ENCODE data around the gene MAGEH1.
A peak's percentile ranks its signal among the peaks of the same experiment; 100 is the strongest.
"Not testable (repeated sequence)": the region's sequence is repeated elsewhere in the genome, so short reads cannot be mapped to it uniquely, and the experiment has no call there.

Gene MAGEH1

DNA sequence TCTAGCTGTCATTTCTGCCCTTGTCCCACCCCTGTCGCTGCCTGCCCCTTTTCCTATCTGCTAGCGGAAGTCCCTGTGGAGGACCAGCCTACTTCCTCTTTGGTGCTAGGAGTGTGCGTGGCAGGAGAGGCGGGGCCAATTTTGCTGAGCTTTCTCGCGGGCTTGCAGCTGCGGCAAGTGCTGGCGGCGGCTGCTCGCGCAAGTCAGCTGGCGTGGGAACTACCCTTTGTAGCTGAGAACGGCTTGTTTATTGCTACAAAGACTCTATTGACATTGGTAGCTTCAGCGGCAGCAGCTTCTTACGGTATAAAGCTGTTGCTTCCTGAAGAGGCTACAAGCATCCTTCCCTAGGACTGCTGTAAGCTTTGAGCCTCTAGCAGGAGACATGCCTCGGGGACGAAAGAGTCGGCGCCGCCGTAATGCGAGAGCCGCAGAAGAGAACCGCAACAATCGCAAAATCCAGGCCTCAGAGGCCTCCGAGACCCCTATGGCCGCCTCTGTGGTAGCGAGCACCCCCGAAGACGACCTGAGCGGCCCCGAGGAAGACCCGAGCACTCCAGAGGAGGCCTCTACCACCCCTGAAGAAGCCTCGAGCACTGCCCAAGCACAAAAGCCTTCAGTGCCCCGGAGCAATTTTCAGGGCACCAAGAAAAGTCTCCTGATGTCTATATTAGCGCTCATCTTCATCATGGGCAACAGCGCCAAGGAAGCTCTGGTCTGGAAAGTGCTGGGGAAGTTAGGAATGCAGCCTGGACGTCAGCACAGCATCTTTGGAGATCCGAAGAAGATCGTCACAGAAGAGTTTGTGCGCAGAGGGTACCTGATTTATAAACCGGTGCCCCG lies at the start of gene MAGEH1:
TSS of gene MAGEH1 (plus strand) at position 138 of the 843 bp plus-strand sequence. CDS start at position 386, 248 bp downstream.
- DNase-seq, result peak; percentile 34

- not testable (repeated sequence) for DNase-seq
These were observed 24.8 kb upstream of the MAGEH1 start for GRCh38 chrX:55427079-55427478.

DNA sequence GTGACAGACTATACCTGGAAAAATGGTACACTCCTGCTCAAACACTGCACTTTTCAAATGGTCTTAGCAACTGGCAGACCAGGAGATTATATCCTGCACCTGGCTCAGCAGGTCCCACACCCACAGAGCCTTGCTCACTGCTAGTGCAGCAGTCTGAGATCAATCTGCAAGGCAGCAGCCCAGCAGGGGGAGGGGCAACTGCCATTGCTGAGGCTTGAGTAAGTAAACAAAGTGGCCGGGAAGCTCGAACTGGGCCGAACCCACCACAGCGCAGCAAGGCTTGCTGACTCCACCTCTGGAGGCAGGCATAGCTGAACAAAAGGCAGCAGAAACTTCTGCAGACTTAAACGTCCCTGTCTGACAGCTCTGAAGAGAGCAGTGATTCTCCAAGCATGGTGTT lies 8.5 kb upstream of the MAGEH1 start:
- DNase-seq, result not testable (repeated sequence)

GRCh38 chrX:55450259-55450658 lies 1.7 kb upstream of the MAGEH1 start:
- DNase-seq, result no peak

DNA sequence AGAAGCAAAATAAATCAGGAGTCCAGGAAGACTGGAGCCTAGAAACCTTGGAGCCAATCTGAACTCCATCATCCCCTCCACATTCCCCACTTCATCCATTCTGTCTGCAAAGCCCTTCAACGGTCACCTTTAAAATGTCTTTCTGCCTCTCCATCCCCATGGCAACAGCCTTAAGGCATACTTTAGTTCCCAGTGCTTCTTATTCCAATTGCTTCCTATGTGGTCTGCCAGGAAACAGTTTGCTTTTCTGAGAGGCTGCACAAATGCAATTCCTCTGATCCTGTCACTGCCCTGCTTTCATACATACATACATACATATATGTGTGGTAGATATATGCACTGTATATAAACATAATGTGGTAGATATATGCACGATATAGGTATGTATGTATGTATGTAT lies 786 bp upstream of the MAGEH1 start:
- DNase-seq, result no peak

- no peak for DNase-seq
These were observed 319 bp upstream of the MAGEH1 start for GRCh38 chrX:55451626-55451989.

DNA sequence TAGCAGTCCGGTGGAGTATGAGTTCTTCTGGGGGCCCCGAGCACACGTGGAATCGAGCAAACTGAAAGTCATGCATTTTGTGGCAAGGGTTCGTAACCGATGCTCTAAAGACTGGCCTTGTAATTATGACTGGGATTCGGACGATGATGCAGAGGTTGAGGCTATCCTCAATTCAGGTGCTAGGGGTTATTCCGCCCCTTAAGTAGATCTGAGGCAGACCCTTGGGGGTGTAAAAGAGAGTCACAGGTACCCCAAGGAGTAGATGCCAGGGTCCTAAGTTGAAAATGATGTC lies 852 bp downstream of the MAGEH1 start:
- no peak for DNase-seq

DNA sequence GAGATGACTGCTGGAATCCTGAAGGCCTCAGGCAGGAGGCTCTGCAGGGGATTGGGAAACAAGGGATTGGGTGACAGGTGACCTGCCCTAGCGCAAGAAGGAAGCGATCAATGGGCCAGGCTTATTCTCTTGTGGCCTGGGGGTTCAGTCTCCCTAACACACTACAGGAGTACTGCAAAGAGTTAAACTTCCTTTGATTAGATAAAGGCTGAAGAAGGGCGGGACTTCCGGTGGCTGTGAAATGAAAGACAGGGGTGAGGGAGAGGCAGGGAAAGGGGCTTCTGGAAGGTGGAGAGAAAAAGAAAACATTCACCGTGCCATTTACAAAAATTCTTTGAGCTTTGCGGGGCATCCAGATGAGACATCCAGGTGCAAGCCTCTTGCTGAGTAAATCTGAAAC lies 3.8 kb downstream of the MAGEH1 start:
- DNase-seq, result not testable (repeated sequence)

- DNase-seq, result not testable (repeated sequence)
These were observed 7.5 kb downstream of the MAGEH1 start for GRCh38 chrX:55459426-55459825.

- DNase-seq, result not testable (repeated sequence)
These were observed 8.0 kb downstream of the MAGEH1 start for GRCh38 chrX:55459926-55460325.

- not testable (repeated sequence) for DNase-seq
These were observed 12.1 kb downstream of the MAGEH1 start for GRCh38 chrX:55464050-55464449.

- DNase-seq, result not testable (repeated sequence)
These were observed 13.2 kb downstream of the MAGEH1 start for GRCh38 chrX:55465108-55465507.

- DNase-seq, result not testable (repeated sequence)
These were observed 13.9 kb downstream of the MAGEH1 start for GRCh38 chrX:55465791-55466190.

DNA sequence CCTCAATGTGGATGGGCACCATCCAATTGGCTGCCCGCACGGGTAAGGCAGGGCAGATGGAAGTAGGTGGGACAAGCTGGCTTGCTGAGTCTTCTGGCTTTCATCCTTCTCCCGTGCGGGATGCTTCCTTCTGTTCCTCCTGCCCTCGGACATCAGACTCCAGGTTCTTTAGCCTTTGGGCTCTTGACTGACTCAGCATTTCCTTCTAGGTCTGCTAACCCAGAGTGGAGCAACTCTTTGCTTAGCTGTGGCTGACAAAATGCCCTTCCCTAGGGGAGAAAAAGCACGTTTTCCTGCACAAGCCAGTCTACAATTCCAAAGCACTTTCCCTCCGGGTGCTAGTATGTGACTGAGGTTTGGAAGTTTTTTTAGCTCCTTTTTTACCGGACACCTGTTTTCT lies 28.0 kb downstream of the MAGEH1 start:
- DNase-seq, result not testable (repeated sequence)

DNA sequence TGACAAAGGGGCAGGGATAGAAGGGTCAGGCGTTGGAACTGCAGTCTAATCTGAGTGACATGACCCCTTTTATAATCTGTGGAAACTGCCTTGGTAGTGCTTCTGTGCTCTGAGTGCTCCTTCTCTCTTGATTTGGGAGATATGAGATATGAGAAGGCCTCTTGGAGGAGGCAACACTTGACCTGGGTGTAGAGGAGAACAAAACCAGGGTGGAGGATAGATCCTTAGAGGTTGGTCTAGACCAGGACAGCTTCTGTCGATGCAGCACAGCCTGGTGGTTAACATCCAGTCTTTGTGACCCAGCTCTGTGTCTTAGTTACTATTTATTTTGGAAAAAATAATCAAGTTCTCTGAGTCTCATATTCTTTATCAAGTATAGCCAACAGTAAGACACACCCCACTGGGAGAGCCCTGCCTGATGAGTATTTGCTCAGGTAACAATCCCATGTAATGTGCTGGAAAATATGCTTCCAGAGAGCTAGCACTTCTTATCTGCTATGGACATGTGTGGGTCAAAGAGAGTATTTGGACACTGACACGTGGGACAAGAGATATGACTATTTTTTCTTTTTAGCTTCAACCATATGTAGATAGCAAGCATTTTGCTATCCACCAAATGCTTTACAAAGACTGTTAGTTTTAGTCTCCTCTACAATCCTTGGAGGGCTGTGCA lies 28.6 kb downstream of the MAGEH1 start:
- no peak for DNase-seq

DNA sequence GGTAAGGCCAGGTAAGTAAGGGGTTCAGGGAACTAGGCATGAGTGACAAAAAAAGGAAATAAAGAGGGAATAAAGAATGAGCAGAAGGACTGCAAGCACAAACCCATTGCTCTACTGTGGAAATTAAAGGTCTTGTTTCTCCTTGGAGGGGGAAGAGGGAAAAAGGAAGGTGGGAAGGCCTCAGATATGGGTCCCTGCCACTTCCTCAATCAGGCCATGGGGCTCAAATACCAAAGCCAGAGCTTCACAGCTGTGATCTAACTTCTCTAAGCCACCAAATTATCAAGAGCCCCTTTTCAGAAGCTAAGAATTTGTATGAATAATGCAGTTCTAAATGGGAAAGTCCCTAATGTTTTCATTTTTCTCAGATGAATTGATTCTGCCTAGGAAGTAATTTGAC lies 33.0 kb downstream of the MAGEH1 start:
- no peak for DNase-seq

DNA sequence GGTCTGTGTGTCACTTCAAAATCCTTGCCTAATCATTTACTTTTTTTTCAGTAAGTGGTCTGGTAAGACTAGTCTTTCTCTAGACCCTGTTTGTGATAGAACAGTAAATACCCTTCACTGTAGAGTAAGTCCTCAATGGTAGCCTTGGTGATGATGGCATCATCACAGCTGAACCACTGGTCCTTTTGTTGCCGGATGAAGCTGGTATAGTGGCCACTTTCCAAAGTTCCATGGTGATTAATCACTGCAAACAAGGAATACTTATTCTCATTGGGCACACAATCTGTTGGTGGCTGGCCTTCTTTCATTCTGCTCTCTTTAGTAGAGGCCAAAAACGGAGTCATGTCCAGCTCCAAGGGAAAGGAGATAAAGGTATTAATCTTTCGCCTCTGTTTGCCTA lies 34.8 kb downstream of the MAGEH1 start:
- DNase-seq, result no peak

DNA sequence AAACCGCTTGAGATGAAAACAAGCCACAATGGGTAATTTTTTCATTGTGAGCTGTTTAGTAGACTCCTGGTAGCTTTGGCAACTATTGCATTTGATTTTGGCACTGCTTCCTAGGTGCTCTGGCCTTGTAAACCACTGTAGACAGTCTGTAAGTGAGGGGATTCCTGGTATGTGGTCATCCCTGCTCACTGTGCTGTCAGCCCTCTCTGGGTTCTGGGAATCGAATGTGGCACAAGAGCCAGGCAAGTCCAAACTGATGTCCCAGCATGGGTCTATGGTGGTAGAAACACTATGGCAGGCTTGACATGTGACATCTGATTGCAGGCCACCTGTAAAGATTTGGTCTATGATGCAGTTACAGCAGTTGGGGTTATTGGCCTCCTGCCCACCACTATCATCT lies 35.2 kb downstream of the MAGEH1 start:
- DNase-seq, result no peak

DNA sequence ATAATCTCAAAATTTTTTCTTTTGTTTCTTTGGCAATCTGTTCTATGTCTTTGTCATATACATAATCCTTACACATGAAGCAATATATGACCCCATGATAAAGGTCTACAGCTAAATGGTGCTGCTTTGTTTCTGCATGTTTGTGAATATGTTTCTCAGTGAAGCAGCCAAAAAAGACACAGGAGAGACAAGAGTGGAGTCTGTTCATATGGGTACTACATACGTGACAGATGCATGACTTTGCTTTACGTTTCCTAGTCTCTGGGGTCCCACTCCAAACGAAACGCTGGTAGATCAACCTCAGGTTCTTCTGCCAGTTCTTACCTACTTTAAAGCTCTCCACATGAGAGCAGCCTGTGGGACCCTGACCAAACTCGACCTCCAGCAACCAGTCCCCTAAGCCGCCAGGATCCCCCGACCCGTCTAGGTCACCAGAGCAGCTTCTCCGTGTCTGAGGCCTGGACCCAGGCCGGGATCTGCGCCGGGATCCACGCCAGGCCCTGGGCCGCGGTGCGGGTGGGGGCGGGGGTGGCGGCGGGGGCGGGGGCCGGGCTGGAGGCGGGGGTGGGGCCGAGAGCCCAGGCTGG lies 36.2 kb downstream of the MAGEH1 start:
- no peak for DNase-seq

- no peak for DNase-seq
These were observed 36.8 kb downstream of the MAGEH1 start for GRCh38 chrX:55488593-55489313.

- DNase-seq, result no peak
These were observed 37.5 kb downstream of the MAGEH1 start, which contains the start of gene USP51 for GRCh38 chrX:55489314-55490009. Gene USP51 (minus strand): TSS chrX:55489848. CDS start chrX:55488939, 909 bp downstream.

DNA sequence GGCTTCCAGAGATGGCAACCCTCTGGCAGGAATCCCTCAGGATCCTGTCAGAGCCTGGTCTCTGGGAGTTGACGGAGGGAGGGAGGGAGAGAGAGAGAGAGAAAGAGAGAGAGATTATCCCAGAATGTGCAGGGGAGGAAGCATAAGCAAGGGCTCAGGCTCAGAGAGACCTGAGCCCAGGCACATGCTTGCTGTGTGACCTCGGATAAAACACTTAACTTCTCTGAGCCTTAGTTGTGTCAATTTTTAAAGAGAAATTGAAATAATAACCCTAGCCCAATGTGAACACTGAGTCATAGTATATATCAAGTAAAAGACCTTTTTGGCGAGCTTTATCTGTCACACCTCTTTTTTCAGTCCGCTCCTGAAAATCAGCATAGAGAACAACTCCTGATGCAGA lies 38.2 kb downstream of the MAGEH1 start:
- no peak for DNase-seq

GRCh38 chrX:55490974-55491373 lies 39.0 kb downstream of the MAGEH1 start:
- DNase-seq, result no peak

Measured in COR-L47 (cell line).